BE2C (cell line): ENCODE data around the gene CSF3R.

Experiments used
- DNase-seq: peaks from one replicate; pipeline ENCODE4 v3.0.0-alpha.2; 2020
- H3K27me3 ChIP-seq: fragments of 250-450 bp; sonication (Bioruptor Pico); 2 replicates; pipeline ENCODE4 v1.5.1; 2020; ENCODE audit warnings: mild to moderate bottlenecking
- H3K36me3 ChIP-seq: fragments of 250-450 bp; sonication (Bioruptor Pico); 2 replicates; pipeline ENCODE4 v1.5.1; 2020; ENCODE audit warnings: mild to moderate bottlenecking
- H3K4me1 ChIP-seq: fragments of 250-450 bp; sonication (Bioruptor Pico); 2 replicates; pipeline ENCODE4 v1.5.1; 2020
- H3K4me3 ChIP-seq: 2 replicates; pipeline ENCODE4 v1.5.1; 2011; ENCODE audit warnings: low read depth, low read length
- H3K9me3 ChIP-seq: fragments of 250-450 bp; sonication (Bioruptor Pico); 2 replicates; pipeline ENCODE4 v1.5.1; 2020
- CTCF ChIP-seq: IDR thresholded peaks from 2 replicates; pipeline ENCODE4 v1.5.1; 2012; ENCODE audit warnings: mild to moderate bottlenecking, low read depth, low read length

Gene CSF3R

GRCh38 chr1:36522461-36523229 is 39.9 kb upstream of the CSF3R start:
- no peak overlapping the region for H3K4me3 ChIP-seq
- no peak for TF ChIP-seq CTCF
- no peaks in the 10 kb centered on the region for H3K27me3 ChIP-seq
- DNase-seq, result no peak
- H3K4me1 ChIP-seq, result no peaks in the 10 kb centered on the region; the same call in 1 of the 2 replicates
- H3K9me3 ChIP-seq, result no peaks in the 10 kb centered on the region
- H3K36me3 ChIP-seq, result no peaks in the 10 kb centered on the region

DNA sequence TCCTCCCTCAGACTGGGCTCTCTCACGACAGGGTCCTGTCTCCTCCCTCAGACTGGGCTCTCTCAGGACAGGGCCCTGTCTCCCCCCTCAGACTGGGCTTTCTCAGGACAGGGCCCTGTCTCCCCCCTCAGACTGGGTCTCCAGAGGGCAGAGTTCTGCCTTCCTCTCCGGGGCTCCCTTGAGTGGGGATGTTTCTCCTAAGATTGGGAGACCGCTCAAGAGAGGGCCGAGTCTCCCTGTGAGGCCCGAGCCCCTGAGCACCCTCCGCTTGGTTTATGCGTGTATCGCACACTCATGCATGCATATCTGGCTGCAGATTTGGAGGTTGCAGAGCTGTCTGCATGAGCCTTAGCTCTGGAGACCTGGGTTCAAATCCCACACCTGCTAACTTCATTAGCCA is 39.3 kb upstream of the CSF3R start:
- no peaks in the 10 kb centered on the region for H3K27me3 ChIP-seq
- no peak for TF ChIP-seq CTCF
- H3K9me3 ChIP-seq, result no peaks in the 10 kb centered on the region
- H3K36me3 ChIP-seq, result no peaks in the 10 kb centered on the region
- H3K4me3 ChIP-seq, result no peak overlapping the region
- no peaks in the 10 kb centered on the region; the same call in 1 of the 2 replicates for H3K4me1 ChIP-seq
- DNase-seq, result no peak

GRCh38 chr1:36520771-36521420 is 38.2 kb upstream of the CSF3R start:
- Histone ChIP-seq H3K9me3 (no peaks in the 10 kb centered on the region), H3K27me3 (no peaks in the 10 kb centered on the region), H3K36me3 (no peaks in the 10 kb centered on the region), H3K4me1 (no peaks in the 10 kb centered on the region; the same call in 1 of the 2 replicates), H3K4me3 (no peak overlapping the region)
- no peak for DNase-seq
- no peak for TF ChIP-seq CTCF

DNA sequence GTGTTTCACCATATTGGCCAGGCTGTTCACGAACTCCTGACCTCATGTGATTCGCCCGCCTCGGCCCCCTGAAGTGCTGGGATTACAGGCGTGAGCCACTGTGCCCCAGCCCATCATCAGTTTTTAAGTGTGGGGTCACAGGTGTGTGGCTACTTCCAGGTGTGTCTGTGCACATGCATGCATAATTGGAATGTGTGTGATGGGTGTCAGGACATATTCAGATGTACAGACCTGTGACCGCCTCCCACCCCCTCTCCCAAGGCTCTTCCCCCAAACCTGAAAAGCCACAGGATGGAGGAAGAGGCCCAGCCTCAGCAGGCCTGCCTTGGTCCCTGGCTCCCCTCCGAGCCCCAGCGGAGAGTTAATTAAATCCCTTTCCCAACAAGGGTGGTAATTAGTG is 37.3 kb upstream of the CSF3R start:
- no peak for DNase-seq
- Histone ChIP-seq H3K27me3 (no peaks in the 10 kb centered on the region), H3K4me3 (no peak overlapping the region), H3K9me3 (no peaks in the 10 kb centered on the region), H3K4me1 (no peaks in the 10 kb centered on the region; the same call in 1 of the 2 replicates), H3K36me3 (no peaks in the 10 kb centered on the region)
- TF ChIP-seq CTCF, result no peak

DNA sequence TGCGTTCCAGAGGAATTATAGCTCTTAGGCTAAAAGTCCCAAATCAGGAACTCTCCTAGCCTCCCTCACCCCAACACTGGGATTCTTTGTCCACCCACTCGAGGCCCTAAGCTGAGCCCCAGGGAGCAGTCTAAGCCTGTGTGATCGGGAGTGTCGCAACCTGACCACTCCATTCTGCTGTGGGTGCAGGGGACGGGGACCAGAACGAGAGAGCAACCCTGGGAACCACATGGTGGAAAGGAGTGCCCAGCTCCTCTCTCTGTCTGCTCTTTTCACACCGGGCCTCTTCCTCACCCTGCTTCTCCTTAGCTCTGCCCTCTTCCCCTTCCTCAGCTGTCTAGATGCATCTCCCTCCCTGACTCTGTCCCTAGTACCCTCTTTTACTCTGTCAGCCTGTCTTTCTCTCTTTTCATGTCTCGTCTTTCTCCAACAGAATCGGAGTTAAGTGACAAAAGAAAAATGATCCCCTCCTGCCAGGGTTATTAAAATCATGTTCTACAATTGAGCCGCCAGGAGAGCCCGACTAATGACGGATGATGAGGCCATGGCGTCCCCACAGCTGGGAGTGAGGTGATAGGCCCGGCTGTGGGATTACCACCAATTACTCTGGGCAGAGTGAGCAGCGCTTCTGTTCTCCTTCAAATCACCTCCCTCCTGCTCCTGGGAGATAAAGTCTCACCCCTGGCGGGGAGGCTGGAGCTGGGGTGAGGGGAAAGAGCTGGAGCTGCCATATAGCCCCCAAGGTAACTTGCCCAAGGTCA is 34.5 kb upstream of the CSF3R start:
- H3K9me3 ChIP-seq, result no peaks in the 10 kb centered on the region
- no peak for TF ChIP-seq CTCF
- H3K27me3 ChIP-seq, result no peaks in the 10 kb centered on the region
- no peak for DNase-seq
- H3K4me1 ChIP-seq, result no peaks in the 10 kb centered on the region
- no peak overlapping the region for H3K4me3 ChIP-seq
- H3K36me3 ChIP-seq, result no peaks in the 10 kb centered on the region
